ENCODE results near the gene CXCL8. TPM values are rescaled to one million over a fixed set of nuclear protein-coding genes. Genes with fewer than 3 reads are reported as not detected.

CXCL8 gene
- total and polyA plus RNA-seq, 9 of the 15 experiments (the other 6 are each of a cell fraction or from before 2014, with no cell fraction given), result 1.6 to 7.7 (median 3.3) TPM

DNA sequence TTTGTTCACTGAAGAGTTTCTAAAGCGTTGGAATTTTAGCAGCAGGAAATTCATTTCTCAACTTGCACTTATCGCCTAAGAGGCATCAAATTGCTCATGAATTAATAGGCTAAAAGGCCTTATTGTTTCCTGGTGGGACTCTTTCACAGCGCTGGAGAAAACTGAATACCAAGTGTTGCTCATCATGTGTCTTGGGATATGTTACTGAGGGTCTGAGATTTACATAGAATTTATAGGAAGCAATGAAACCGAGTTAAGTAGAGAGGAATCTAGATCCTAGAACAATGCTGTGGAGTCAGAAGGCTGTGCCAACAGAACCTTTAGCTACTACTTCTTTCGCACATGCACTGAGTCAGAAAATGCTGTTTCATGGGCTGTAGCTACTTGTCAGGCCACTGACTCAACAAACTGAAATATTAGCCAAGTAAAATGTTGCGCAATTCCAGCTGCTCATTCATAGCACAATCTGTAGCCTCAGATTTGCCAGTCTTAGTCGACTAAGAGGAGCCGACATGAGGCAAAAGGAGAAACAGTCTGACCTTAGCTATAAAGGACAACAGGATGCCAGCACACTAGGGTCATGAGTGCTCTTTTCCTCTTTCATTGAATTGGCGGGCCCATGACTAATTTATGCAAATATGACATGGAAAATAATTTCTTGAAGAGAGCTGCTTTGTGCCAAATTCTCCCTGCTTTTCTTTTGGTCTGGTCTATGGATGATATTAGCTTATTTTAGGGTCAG is 35.9 kb upstream of the CXCL8 start (continued):
- TF ChIP-seq SREBF2 (CRISPR knock-in tag; IDR thresholded peaks at IDR 0.05), result no peak
- TF ChIP-seq TAF7 (tag; IDR thresholded peaks at IDR 0.05), result peak; percentile 31; the same call in 1 of the 2 replicates
- TF ChIP-seq, protein P1, sequence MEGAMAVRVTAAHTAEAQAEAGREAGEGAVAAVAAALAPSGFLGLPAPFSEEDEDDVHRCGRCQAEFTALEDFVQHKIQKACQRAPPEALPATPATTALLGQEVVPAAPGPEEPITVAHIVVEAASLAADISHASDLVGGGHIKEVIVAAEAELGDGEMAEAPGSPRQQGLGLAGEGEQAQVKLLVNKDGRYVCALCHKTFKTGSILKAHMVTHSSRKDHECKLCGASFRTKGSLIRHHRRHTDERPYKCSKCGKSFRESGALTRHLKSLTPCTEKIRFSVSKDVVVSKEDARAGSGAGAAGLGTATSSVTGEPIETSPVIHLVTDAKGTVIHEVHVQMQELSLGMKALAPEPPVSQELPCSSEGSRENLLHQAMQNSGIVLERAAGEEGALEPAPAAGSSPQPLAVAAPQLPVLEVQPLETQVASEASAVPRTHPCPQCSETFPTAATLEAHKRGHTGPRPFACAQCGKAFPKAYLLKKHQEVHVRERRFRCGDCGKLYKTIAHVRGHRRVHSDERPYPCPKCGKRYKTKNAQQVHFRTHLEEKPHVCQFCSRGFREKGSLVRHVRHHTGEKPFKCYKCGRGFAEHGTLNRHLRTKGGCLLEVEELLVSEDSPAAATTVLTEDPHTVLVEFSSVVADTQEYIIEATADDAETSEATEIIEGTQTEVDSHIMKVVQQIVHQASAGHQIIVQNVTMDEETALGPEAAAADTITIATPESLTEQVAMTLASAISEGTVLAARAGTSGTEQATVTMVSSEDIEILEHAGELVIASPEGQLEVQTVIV (CRISPR knock-in tag; IDR thresholded peaks at IDR 0.05; ENCODE audit: borderline replicate concordance), result no peak
- no peak for TF ChIP-seq RBM34 (IDR thresholded peaks at IDR 0.05; ENCODE audit: borderline replicate concordance, insufficient read depth, low read length)
- TF ChIP-seq, protein P2, sequence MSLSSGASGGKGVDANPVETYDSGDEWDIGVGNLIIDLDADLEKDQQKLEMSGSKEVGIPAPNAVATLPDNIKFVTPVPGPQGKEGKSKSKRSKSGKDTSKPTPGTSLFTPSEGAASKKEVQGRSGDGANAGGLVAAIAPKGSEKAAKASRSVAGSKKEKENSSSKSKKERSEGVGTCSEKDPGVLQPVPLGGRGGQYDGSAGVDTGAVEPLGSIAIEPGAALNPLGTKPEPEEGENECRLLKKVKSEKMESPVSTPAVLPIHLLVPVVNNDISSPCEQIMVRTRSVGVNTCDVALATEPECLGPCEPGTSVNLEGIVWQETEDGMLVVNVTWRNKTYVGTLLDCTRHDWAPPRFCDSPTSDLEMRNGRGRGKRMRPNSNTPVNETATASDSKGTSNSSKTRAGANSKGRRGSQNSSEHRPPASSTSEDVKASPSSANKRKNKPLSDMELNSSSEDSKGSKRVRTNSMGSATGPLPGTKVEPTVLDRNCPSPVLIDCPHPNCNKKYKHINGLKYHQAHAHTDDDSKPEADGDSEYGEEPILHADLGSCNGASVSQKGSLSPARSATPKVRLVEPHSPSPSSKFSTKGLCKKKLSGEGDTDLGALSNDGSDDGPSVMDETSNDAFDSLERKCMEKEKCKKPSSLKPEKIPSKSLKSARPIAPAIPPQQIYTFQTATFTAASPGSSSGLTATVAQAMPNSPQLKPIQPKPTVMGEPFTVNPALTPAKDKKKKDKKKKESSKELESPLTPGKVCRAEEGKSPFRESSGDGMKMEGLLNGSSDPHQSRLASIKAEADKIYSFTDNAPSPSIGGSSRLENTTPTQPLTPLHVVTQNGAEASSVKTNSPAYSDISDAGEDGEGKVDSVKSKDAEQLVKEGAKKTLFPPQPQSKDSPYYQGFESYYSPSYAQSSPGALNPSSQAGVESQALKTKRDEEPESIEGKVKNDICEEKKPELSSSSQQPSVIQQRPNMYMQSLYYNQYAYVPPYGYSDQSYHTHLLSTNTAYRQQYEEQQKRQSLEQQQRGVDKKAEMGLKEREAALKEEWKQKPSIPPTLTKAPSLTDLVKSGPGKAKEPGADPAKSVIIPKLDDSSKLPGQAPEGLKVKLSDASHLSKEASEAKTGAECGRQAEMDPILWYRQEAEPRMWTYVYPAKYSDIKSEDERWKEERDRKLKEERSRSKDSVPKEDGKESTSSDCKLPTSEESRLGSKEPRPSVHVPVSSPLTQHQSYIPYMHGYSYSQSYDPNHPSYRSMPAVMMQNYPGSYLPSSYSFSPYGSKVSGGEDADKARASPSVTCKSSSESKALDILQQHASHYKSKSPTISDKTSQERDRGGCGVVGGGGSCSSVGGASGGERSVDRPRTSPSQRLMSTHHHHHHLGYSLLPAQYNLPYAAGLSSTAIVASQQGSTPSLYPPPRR (CRISPR knock-in tag; IDR thresholded peaks at IDR 0.05; ENCODE audit: borderline replicate concordance), result no peak
- TF ChIP-seq PYGO2 (tag; IDR thresholded peaks at IDR 0.05), result 0 out of 2 replicates have a peak, but pooled peaks have one; percentile 21
- TF ChIP-seq MTA2 (IDR thresholded peaks at IDR 0.05; ENCODE audit: low read depth), result 0 out of 2 replicates have a peak, but pooled peaks have one; percentile 17
- TF ChIP-seq NUFIP1 (IDR thresholded peaks at IDR 0.05; ENCODE audit: partially characterized antibody), result no peak
- TF ChIP-seq NR4A1 (CRISPR knock-in tag; IDR thresholded peaks at IDR 0.05), result no peak
- peak; percentile 85 for TF ChIP-seq NR4A1 (tag; IDR thresholded peaks at IDR 0.05)
- TF ChIP-seq ZNF217 (CRISPR knock-in tag; IDR thresholded peaks at IDR 0.05), result no peak
- TF ChIP-seq CBFA2T2 (conservative IDR thresholded peaks at IDR 0.05), result peak; percentile 61
- TF ChIP-seq CREM (IDR thresholded peaks at IDR 0.05; ENCODE audit: low read depth), result peak; percentile 41; the same call in 1 of the 2 replicates
- TF ChIP-seq, protein P3, sequence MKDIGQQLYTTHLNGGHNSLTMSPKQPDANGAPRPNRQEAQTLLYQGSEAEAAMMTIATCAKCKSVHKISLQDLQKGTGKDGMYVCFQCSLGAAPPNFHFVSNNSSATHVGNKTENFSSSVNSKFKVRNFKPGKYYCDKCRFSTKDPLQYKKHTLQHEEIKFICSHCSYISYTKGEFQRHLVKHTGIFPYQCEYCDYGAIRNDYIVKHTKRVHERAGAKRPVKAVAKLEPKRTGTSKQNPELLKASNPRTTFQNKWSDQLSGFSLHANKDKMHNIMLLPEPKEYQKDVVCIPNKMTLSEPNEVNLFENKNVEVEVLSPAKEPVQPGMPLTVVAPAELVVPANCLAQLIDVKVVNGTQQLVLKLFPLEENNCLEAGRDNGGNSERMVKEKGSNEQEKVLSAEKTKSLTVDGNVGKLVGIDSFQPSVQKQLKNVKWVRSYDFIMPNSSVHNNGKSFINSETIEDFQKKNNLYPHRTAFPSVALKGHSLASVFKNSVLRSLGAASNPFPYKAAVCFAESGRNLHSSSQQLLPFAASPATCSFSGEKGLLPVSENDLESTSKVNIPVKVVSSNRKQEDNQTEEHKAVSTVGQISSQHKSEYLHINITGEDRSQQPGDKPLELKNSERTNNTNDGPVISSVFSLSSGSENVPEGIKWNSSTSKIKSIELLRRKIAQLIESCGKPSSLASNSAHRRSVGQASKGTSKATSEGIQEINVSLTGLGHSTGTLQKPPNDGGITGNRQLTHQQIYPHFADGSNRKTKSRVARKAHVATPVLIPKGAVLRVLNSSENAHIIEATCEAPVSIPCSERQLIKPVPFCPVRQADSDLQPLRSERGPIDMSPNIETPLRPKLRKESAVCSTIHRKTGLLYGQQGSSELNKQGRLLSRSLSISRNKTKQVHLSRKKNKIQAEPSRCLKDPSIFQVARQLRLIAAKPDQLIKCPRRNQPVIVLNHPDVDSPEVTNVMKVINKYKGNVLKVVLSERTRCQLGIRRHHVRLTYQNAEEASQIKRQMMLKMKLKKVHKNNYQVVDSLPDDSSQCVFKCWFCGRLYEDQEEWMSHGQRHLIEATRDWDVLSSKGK (CRISPR knock-in tag; IDR thresholded peaks at IDR 0.05), result no peak
- TF ChIP-seq RBM39 (optimal IDR thresholded peaks at IDR 0.05; ENCODE audit: low read depth, low read length), result no peak
- peak; percentile 84 for TF ChIP-seq BRD9 (IDR thresholded peaks at IDR 0.05; ENCODE audit: low read depth, partially characterized antibody)
- peak; percentile 92 for TF ChIP-seq SMAD4 (CRISPR knock-in tag; conservative IDR thresholded peaks at IDR 0.05)
- peak; percentile 63; the same call in 1 of the 2 replicates for TF ChIP-seq BHLHE40 (IDR thresholded peaks at IDR 0.05; ENCODE audit: low read length)
